HepG2 (cell line): ENCODE measurements around the gene LYRM4. TPM values are rescaled to one million over a fixed set of nuclear protein-coding genes. Genes with fewer than 3 reads are reported as not detected.

Experiments
- BORCS8-MEF2B ChIP-seq: sonication (generic); formaldehyde crosslinking; IDR thresholded peaks from 2 replicates; pipeline ENCODE4 v1.8.0; 2022; ENCODE audit warnings: mild to moderate bottlenecking, missing genetic modification reagents
- CBX1 ChIP-seq: IDR thresholded peaks from one replicate; pipeline ENCODE4 v1.6.1; 2016; ENCODE audit warnings: antibody characterized with exemption, low read depth
- GABPB1 ChIP-seq: IDR thresholded peaks from 2 replicates; pipeline ENCODE4 v1.6.1; 2016; ENCODE audit warnings: mild to moderate bottlenecking, missing genetic modification reagents, moderate library complexity, missing compliant biosample characterization
- NFYB ChIP-seq: sonication (generic); formaldehyde crosslinking; IDR thresholded peaks from 2 replicates; pipeline ENCODE4 v1.4.0; 2020; ENCODE audit warnings: missing genetic modification reagents
- RCOR2 ChIP-seq: IDR thresholded peaks from 2 replicates; pipeline ENCODE4 v1.6.1; 2016; ENCODE audit warnings: missing biosample characterization, missing genetic modification reagents
- SMAD1 ChIP-seq: sonication (generic); formaldehyde crosslinking; IDR thresholded peaks from 2 replicates; pipeline ENCODE4 v1.4.0; 2020; ENCODE audit warnings: missing genetic modification reagents, low read depth, mild to moderate bottlenecking, borderline replicate concordance
- ZBTB1 ChIP-seq: sonication (generic); formaldehyde crosslinking; IDR thresholded peaks from 2 replicates; pipeline ENCODE4 v1.4.0; 2020; ENCODE audit warnings: missing genetic modification reagents, borderline replicate concordance
- ZFY ChIP-seq: sonication (generic); formaldehyde crosslinking; IDR thresholded peaks from 2 replicates; pipeline ENCODE4 v1.4.0; 2020; ENCODE audit warnings: missing genetic modification reagents
- ZNF34 ChIP-seq: sonication (generic); formaldehyde crosslinking; IDR thresholded peaks from 2 replicates; pipeline ENCODE4 v1.4.0; 2020; ENCODE audit warnings: mild to moderate bottlenecking, missing genetic modification reagents, borderline replicate concordance
- ZNF546 ChIP-seq: sonication (generic); formaldehyde crosslinking; conservative IDR thresholded peaks from 2 replicates; pipeline ENCODE4 v1.8.1; 2023; ENCODE audit warnings: mild to moderate bottlenecking, missing genetic modification reagents
- ZNF572 ChIP-seq: sonication (generic); formaldehyde crosslinking; IDR thresholded peaks from 2 replicates; pipeline ENCODE4 v1.5.1; 2020; ENCODE audit warnings: mild to moderate bottlenecking, missing genetic modification reagents
- ZNF598 ChIP-seq: sonication (generic); formaldehyde crosslinking; IDR thresholded peaks from 2 replicates; pipeline ENCODE4 v1.5.1; 2020; ENCODE audit warnings: mild to moderate bottlenecking, missing genetic modification reagents, borderline replicate concordance
- ZNF891 ChIP-seq: sonication (generic); formaldehyde crosslinking; IDR thresholded peaks from 2 replicates; pipeline ENCODE4 v1.5.0; 2020; ENCODE audit warnings: mild to moderate bottlenecking, missing genetic modification reagents
- polyA plus RNA-seq, 8 experiments: library from polyadenylated mRNA; depleted of rRNA in 3 of 8; stranded (reverse) in 7 of 8; unstranded in 1 of 8; fragments of >200 nt; fragmentation: Illumina TruSeq in 4 of 8; extraction: Trizol in 4 of 8; gene quantifications; 2 replicates each; pipeline versions ENCODE4 v1.2.1 to v1.2.3, GENCODE V29; 2011 to 2016; ENCODE audit warnings: low read depth in 4 of 8, missing spikeins in 1 of 8, mixed read lengths in 1 of 8; ENCODE audit not compliant: insufficient read depth in 1 of 8
- total RNA-seq, 5 experiments: library from RNA; depleted of rRNA; stranded (reverse); fragments of >200 nt; fragmentation: Illumina TruSeq; extraction: Trizol; gene quantifications; 2 replicates each; pipeline ENCODE4 v1.2.3, GENCODE V29; 2016; ENCODE audit warnings: low read depth in 1 of 5
- TF ChIP-seq, protein P1 (sequence below): sonication (generic); formaldehyde crosslinking; IDR thresholded peaks from 2 replicates; pipeline ENCODE4 v1.9.0; 2022; ENCODE audit warnings: missing genetic modification reagents, mild to moderate bottlenecking, borderline replicate concordance
- TF ChIP-seq, protein P2 (sequence below), 2 experiments: fragments of 450-650 bp in 1 of 2; sonication (generic) in 1 of 2; formaldehyde crosslinking in 1 of 2; IDR thresholded peaks; 2 replicates each; pipeline versions ENCODE4 v1.6.1 to v1.8.0; 2016 to 2022; ENCODE audit warnings: antibody characterized with exemption in 1 of 2, mild to moderate bottlenecking in 1 of 2, missing genetic modification reagents in 1 of 2
- TF ChIP-seq, protein P3 (sequence below): sonication (generic); formaldehyde crosslinking; IDR thresholded peaks from 2 replicates; pipeline ENCODE4 v1.9.0; 2021; ENCODE audit warnings: missing genetic modification reagents, mild to moderate bottlenecking, borderline replicate concordance

Gene LYRM4
- total and polyA plus RNA-seq, 2 of the 13 experiments (the other 11 are each of a cell fraction or from before 2014, with no cell fraction given) = 64.6 to 67.5 TPM

DNA sequence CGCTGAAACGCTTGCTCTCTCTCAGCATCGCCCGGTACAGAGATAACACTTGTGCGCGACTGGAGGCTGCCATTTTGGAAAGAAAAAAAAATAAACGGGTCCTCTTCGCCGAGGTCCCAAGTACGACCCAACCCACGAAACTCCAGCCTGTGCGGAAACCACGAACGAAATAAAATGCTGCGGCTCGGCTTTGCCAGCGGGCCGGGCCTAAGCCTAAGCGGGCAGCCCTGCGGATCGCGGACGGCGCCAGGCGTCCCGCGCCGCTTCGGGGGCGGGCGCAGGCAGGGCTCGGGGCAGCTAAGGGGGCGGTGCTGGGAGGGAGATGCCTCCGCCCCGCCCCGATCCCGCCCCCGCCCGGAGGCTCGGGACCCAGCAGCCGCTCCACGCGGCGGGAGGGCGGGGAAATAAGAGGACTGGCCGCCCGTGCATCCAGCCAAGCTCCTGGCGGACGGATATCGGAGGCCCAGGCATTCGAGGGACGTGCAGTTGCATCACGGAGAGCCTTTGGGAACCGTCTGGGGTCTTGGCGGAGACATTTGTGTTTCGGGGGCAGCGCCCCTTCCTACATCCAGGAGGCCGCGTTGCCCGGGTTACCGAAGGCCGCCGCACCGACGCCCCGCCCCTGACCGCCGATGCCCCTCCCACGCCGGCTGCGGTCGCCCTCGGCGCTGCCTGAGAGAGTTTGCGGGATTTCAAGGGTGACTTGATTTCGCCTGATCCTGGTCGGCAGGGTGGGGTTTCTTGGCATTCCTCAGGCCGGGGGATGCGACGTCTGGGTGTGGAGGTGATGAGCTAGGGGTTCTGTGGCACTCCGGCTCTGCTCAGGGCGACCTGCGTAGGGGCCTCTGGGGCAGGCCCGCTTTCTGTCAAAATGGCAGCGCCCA, at the start of gene LYRM4, which contains the start of gene FARS2 (continued):
- TF ChIP-seq, protein P1, sequence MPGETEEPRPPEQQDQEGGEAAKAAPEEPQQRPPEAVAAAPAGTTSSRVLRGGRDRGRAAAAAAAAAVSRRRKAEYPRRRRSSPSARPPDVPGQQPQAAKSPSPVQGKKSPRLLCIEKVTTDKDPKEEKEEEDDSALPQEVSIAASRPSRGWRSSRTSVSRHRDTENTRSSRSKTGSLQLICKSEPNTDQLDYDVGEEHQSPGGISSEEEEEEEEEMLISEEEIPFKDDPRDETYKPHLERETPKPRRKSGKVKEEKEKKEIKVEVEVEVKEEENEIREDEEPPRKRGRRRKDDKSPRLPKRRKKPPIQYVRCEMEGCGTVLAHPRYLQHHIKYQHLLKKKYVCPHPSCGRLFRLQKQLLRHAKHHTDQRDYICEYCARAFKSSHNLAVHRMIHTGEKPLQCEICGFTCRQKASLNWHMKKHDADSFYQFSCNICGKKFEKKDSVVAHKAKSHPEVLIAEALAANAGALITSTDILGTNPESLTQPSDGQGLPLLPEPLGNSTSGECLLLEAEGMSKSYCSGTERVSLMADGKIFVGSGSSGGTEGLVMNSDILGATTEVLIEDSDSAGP (CRISPR knock-in tag) = peak; percentile 30; the same call in 1 of the 2 replicates
- TF ChIP-seq ZFY (CRISPR knock-in tag) (peak; percentile 98), CBX1 (peak; percentile 26), BORCS8-MEF2B (CRISPR knock-in tag) (peak; percentile 83), ZNF891 (CRISPR knock-in tag) (0 out of 2 replicates have a peak, but pooled peaks have one; percentile 18), ZNF34 (CRISPR knock-in tag) (no peak), SMAD1 (CRISPR knock-in tag) (peak; percentile 58; the same call in 1 of the 2 replicates), ZNF546 (CRISPR knock-in tag) (no peak; the same call in 1 of the 2 replicates), RCOR2 (CRISPR knock-in tag) (no peak), GABPB1 (CRISPR knock-in tag) (peak; percentile 82), ZBTB1 (CRISPR knock-in tag) (no peak), ZNF572 (CRISPR knock-in tag) (peak; percentile 98), ZNF598 (CRISPR knock-in tag) (peak; percentile 87; the same call in 1 of the 2 replicates), NFYB (CRISPR knock-in tag) (no peak; the same call in 1 of the 2 replicates)
- TF ChIP-seq, protein P2, sequence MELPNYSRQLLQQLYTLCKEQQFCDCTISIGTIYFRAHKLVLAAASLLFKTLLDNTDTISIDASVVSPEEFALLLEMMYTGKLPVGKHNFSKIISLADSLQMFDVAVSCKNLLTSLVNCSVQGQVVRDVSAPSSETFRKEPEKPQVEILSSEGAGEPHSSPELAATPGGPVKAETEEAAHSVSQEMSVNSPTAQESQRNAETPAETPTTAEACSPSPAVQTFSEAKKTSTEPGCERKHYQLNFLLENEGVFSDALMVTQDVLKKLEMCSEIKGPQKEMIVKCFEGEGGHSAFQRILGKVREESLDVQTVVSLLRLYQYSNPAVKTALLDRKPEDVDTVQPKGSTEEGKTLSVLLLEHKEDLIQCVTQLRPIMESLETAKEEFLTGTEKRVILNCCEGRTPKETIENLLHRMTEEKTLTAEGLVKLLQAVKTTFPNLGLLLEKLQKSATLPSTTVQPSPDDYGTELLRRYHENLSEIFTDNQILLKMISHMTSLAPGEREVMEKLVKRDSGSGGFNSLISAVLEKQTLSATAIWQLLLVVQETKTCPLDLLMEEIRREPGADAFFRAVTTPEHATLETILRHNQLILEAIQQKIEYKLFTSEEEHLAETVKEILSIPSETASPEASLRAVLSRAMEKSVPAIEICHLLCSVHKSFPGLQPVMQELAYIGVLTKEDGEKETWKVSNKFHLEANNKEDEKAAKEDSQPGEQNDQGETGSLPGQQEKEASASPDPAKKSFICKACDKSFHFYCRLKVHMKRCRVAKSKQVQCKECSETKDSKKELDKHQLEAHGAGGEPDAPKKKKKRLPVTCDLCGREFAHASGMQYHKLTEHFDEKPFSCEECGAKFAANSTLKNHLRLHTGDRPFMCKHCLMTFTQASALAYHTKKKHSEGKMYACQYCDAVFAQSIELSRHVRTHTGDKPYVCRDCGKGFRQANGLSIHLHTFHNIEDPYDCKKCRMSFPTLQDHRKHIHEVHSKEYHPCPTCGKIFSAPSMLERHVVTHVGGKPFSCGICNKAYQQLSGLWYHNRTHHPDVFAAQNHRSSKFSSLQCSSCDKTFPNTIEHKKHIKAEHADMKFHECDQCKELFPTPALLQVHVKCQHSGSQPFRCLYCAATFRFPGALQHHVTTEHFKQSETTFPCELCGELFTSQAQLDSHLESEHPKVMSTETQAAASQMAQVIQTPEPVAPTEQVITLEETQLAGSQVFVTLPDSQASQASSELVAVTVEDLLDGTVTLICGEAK (IDR thresholded peaks at IDR 0.05) = no peak
- TF ChIP-seq, protein P2 (CRISPR knock-in tag; IDR thresholded peaks at IDR 0.05) = peak; percentile 75; the same call in 1 of the 2 replicates
- TF ChIP-seq, protein P3, sequence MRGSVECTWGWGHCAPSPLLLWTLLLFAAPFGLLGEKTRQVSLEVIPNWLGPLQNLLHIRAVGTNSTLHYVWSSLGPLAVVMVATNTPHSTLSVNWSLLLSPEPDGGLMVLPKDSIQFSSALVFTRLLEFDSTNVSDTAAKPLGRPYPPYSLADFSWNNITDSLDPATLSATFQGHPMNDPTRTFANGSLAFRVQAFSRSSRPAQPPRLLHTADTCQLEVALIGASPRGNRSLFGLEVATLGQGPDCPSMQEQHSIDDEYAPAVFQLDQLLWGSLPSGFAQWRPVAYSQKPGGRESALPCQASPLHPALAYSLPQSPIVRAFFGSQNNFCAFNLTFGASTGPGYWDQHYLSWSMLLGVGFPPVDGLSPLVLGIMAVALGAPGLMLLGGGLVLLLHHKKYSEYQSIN = no peak
